ENCODE data around the gene SLC2A13. TPM values are rescaled to one million over a fixed set of nuclear protein-coding genes. Genes with fewer than 3 reads are reported as not detected.

Gene SLC2A13
- total and polyA plus RNA-seq, 2 donors from 2014 or later, result 3.9 to 18.6 TPM

- FAIRE-seq (no peak), DNase-seq (no peak)
- no peak overlapping the region for H3K9ac ChIP-seq (ENCODE audit: low read length in 3 of 3)
- H3K27ac ChIP-seq (ENCODE audit: low read depth in 2 of 2, low read length in 2 of 2), result no peak overlapping the region
- no peak overlapping the region for H3K4me3 ChIP-seq (ENCODE audit: low read length in 3 of 3)
- intact Hi-C loops (cut with DNase I), result no loop called here
- no peaks in the 10 kb centered on the region for H3K4me1 ChIP-seq (ENCODE audit: control insufficient read depth in 2 of 3, insufficient read depth in 2 of 3, low read depth in 1 of 3, low read length in 3 of 3)
- no peak for TF ChIP-seq CTCF (IDR thresholded peaks at IDR 0.05; ENCODE audit: borderline replicate concordance, extremely low read depth, insufficient read depth)
- no peaks in the 10 kb centered on the region for H3K36me3 ChIP-seq (ENCODE audit: control insufficient read depth in 2 of 3, insufficient read depth in 3 of 3, low read length in 3 of 3)
- no peaks in the 10 kb centered on the region for H3K9me3 ChIP-seq (ENCODE audit: control insufficient read depth in 2 of 3, insufficient read depth in 1 of 3, low read length in 3 of 3)
- H3K27me3 ChIP-seq (ENCODE audit: control insufficient read depth, insufficient read depth, low read length), result no peaks in the 10 kb centered on the region
These were observed 298.8 kb downstream of the SLC2A13 start for GRCh38 chr12:39807043-39807442.

GRCh38 chr12:39805651-39806050, 300.2 kb downstream of the SLC2A13 start:
- H3K27me3 ChIP-seq (ENCODE audit: control insufficient read depth, insufficient read depth, low read length), result no peaks in the 10 kb centered on the region
- no peak overlapping the region for H3K27ac ChIP-seq (ENCODE audit: low read depth in 2 of 2, low read length in 2 of 2)
- no peaks in the 10 kb centered on the region for H3K36me3 ChIP-seq (ENCODE audit: control insufficient read depth in 2 of 3, insufficient read depth in 3 of 3, low read length in 3 of 3)
- H3K4me1 ChIP-seq (ENCODE audit: control insufficient read depth in 2 of 3, insufficient read depth in 2 of 3, low read depth in 1 of 3, low read length in 3 of 3), result no peaks in the 10 kb centered on the region
- intact Hi-C loops (cut with DNase I), result no loop called here
- no peak for TF ChIP-seq CTCF (IDR thresholded peaks at IDR 0.05; ENCODE audit: borderline replicate concordance, extremely low read depth, insufficient read depth)
- FAIRE-seq (no peak), DNase-seq (peak in 2 of 5 donors; percentile 58 to 69)
- no peak overlapping the region for H3K4me3 ChIP-seq (ENCODE audit: low read length in 3 of 3)
- H3K9me3 ChIP-seq (ENCODE audit: control insufficient read depth in 2 of 3, insufficient read depth in 1 of 3, low read length in 3 of 3), result no peaks in the 10 kb centered on the region
- H3K9ac ChIP-seq (ENCODE audit: low read length in 3 of 3), result no peak overlapping the region

GRCh38 chr12:39804898-39805297, 301.0 kb downstream of the SLC2A13 start:
- intact Hi-C loops (cut with DNase I), result no loop called here
- Histone ChIP-seq H3K9ac (ENCODE audit: low read length in 3 of 3) (no peak overlapping the region), H3K27ac (ENCODE audit: low read depth in 2 of 2, low read length in 2 of 2) (no peak overlapping the region), H3K4me3 (ENCODE audit: low read length in 3 of 3) (no peak overlapping the region), H3K27me3 (ENCODE audit: control insufficient read depth, insufficient read depth, low read length) (no peaks in the 10 kb centered on the region), H3K9me3 (ENCODE audit: control insufficient read depth in 2 of 3, insufficient read depth in 1 of 3, low read length in 3 of 3) (no peaks in the 10 kb centered on the region), H3K4me1 (ENCODE audit: control insufficient read depth in 2 of 3, insufficient read depth in 2 of 3, low read depth in 1 of 3, low read length in 3 of 3) (no peaks in the 10 kb centered on the region), H3K36me3 (ENCODE audit: control insufficient read depth in 2 of 3, insufficient read depth in 3 of 3, low read length in 3 of 3) (no peaks in the 10 kb centered on the region)
- no peak for FAIRE-seq
- no peak for TF ChIP-seq CTCF (IDR thresholded peaks at IDR 0.05; ENCODE audit: borderline replicate concordance, extremely low read depth, insufficient read depth)
- peak in 2 of 5 donors; percentile 1 for DNase-seq

GRCh38 chr12:39804479-39804878, 301.4 kb downstream of the SLC2A13 start:
- H3K9me3 ChIP-seq (ENCODE audit: control insufficient read depth in 2 of 3, insufficient read depth in 1 of 3, low read length in 3 of 3), result no peaks in the 10 kb centered on the region
- intact Hi-C loops (cut with DNase I), result no loop called here
- no peak for DNase-seq

More at GRCh38 chr12:39804479-39804878, 301.4 kb downstream of the SLC2A13 start:
- Histone ChIP-seq H3K4me1 (ENCODE audit: control insufficient read depth in 2 of 3, insufficient read depth in 2 of 3, low read depth in 1 of 3, low read length in 3 of 3) (no peaks in the 10 kb centered on the region), H3K27me3 (ENCODE audit: control insufficient read depth, insufficient read depth, low read length) (no peaks in the 10 kb centered on the region), H3K27ac (ENCODE audit: low read depth in 2 of 2, low read length in 2 of 2) (no peak overlapping the region), H3K4me3 (ENCODE audit: low read length in 3 of 3) (no peak overlapping the region), H3K36me3 (ENCODE audit: control insufficient read depth in 2 of 3, insufficient read depth in 3 of 3, low read length in 3 of 3) (no peaks in the 10 kb centered on the region), H3K9ac (ENCODE audit: low read length in 3 of 3) (no peak overlapping the region)
- no peak for FAIRE-seq
- no peak for TF ChIP-seq CTCF (IDR thresholded peaks at IDR 0.05; ENCODE audit: borderline replicate concordance, extremely low read depth, insufficient read depth)
